DND-41 (cell line): Measurements from ENCODE around the gene BRSK2.
"Not testable (repeated sequence)": the region's sequence is repeated elsewhere in the genome, so short reads cannot be mapped to it uniquely, and the experiment has no call there.

ENCODE experiments used
- ATAC-seq: fragments of 200-7000 bp; cut with Tn5 transposase; 3 replicates; pipeline ENCODE4 v1.9.1; 2021; ENCODE audit warnings: low read depth; ENCODE audit not compliant: insufficient read depth
- DNase-seq: peaks from one replicate; pipeline ENCODE4 v3.0.0-alpha.2; 2020
- H2AFZ ChIP-seq: 2 replicates; pipeline ENCODE4 v1.6.0; 2012; ENCODE audit warnings: low read depth, low read length
- H3K27ac ChIP-seq: 2 replicates; pipeline ENCODE4 v1.5.1; 2012; ENCODE audit warnings: low read length, inconsistent platforms
- H3K27me3 ChIP-seq: fragments of 200-600 bp; sonication (generic); 2 replicates; pipeline ENCODE4 v1.6.0; 2012; ENCODE audit warnings: low read length, mild to moderate bottlenecking, inconsistent platforms; ENCODE audit not compliant: insufficient read depth, poor library complexity
- H3K36me3 ChIP-seq: 2 replicates; pipeline ENCODE4 v1.5.1; 2012; ENCODE audit warnings: low read length, inconsistent platforms; ENCODE audit not compliant: insufficient read depth
- H3K4me1 ChIP-seq: 2 replicates; pipeline ENCODE4 v1.5.1; 2012; ENCODE audit warnings: mild to moderate bottlenecking, low read length; ENCODE audit not compliant: insufficient read depth
- H3K4me2 ChIP-seq: 2 replicates; pipeline ENCODE4 v1.6.0; 2012; ENCODE audit warnings: mild to moderate bottlenecking, moderate library complexity, low read length, inconsistent platforms; ENCODE audit not compliant: insufficient read depth
- H3K4me3 ChIP-seq, 2 experiments: fragments of 200-600 bp in 1 of 2; shearing (Covaris generic) in 1 of 2; 2 replicates each; pipeline ENCODE4 v1.5.1; 2012 to 2016; ENCODE audit warnings: inconsistent platforms in 2 of 2, low read length in 2 of 2, mild to moderate bottlenecking in 2 of 2, low read depth in 1 of 2, moderate library complexity in 1 of 2
- H3K79me2 ChIP-seq: 2 replicates; pipeline ENCODE4 v1.6.0; 2012; ENCODE audit warnings: low read length, inconsistent platforms; ENCODE audit not compliant: insufficient read depth
- H3K9ac ChIP-seq: 2 replicates; pipeline ENCODE4 v1.6.0; 2012; ENCODE audit warnings: low read depth, mild to moderate bottlenecking, inconsistent platforms, low read length, moderate library complexity
- H3K9me3 ChIP-seq: 2 replicates; pipeline ENCODE4 v1.5.1; 2012; ENCODE audit warnings: low read length, moderate library complexity, mild to moderate bottlenecking, inconsistent platforms; ENCODE audit not compliant: insufficient read depth, severe bottlenecking
- H4K20me1 ChIP-seq: 2 replicates; pipeline ENCODE4 v1.6.0; 2012; ENCODE audit warnings: low read length; ENCODE audit not compliant: insufficient read depth
- CTCF ChIP-seq: IDR thresholded peaks from 2 replicates; pipeline ENCODE4 v1.5.1; 2012; ENCODE audit warnings: borderline replicate concordance, low read length, moderate library complexity, mild to moderate bottlenecking; ENCODE audit not compliant: poor library complexity, severe bottlenecking; ENCODE audit errors: extremely low read depth
- EZH2 ChIP-seq: IDR thresholded peaks from 3 replicates; pipeline ENCODE4 v1.6.1; 2012; ENCODE audit warnings: borderline replicate concordance, low read depth, mild to moderate bottlenecking, moderate library complexity, low read length, inconsistent platforms; ENCODE audit not compliant: severe bottlenecking

The BRSK2 gene

DNA sequence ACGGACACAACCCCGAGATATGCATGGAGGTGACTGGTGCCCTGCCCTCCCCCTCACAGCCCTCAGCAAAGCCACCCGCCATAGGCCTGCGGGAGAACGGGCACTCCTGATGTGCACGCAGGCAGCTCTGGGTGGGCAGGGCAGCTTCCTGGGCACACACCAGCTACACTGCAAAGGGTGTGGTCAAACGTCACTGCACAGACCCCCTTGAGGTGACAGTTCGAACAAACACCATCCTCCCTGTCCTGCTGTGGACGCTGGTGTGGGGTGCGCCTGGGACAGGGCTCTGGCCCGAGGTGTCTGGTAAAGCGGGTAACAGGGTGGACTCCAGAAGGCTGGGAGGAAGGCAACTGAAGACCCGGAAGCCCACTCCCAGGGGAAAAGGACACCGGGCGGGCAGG lies 118.8 kb downstream of the BRSK2 start:
- Histone ChIP-seq H2AFZ (no peak overlapping the region), H3K4me3 (no peak overlapping the region), H3K36me3 (no peaks in the 10 kb centered on the region), H3K4me1 (no peaks in the 10 kb centered on the region), H3K4me2 (no peak overlapping the region), H3K9ac (no peak overlapping the region), H3K27ac (no peak overlapping the region), H3K27me3 (no peaks in the 10 kb centered on the region), H4K20me1 (peaks cover 80% of the 10 kb centered on the region), H3K9me3 (no peaks in the 10 kb centered on the region), H3K79me2 (peaks cover 83% of the 10 kb centered on the region)
- DNase-seq (no peak), ATAC-seq (no peak)
- TF ChIP-seq EZH2 = no peak
- no peak for TF ChIP-seq CTCF

DNA sequence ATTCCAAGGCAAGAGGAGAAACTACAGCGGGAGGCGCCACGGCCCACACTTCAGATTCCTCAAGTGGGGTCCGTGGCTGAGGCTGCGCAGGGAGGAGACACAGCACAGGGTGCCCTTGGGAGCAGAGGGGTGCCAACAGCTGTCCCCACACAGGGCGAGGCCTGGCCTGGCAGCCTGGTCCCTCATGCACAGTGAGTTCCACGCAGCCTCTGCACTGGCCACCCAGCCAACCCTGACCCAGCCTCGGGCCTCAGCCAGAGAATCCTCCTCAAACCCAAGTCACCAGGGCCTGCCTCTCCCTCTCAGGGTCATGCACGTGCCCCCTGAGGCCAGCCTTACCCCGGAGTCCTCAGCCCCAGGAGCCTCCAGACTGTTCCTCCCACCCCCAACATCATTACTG lies 119.3 kb downstream of the BRSK2 start:
- Histone ChIP-seq H4K20me1 (peaks cover 80% of the 10 kb centered on the region), H3K79me2 (peaks cover 80% of the 10 kb centered on the region)

GRCh38 chr11:1509626-1510255 lies 120.0 kb downstream of the BRSK2 start:
- DNase-seq (no peak), ATAC-seq (no peak)
- no peak overlapping the region for H2AFZ ChIP-seq
- no peak overlapping the region for H3K4me2 ChIP-seq
- H3K36me3 ChIP-seq = no peaks in the 10 kb centered on the region
- H3K4me1 ChIP-seq = no peaks in the 10 kb centered on the region
- H3K9me3 ChIP-seq = no peaks in the 10 kb centered on the region
- H3K4me3 ChIP-seq = no peak overlapping the region
- H3K27ac ChIP-seq = no peak overlapping the region
- H4K20me1 ChIP-seq = peaks cover 80% of the 10 kb centered on the region
- peaks cover 82% of the 10 kb centered on the region for H3K79me2 ChIP-seq
- TF ChIP-seq EZH2 = no peak
- TF ChIP-seq CTCF = no peak
- no peaks in the 10 kb centered on the region for H3K27me3 ChIP-seq
- no peak overlapping the region for H3K9ac ChIP-seq

More for the DNA sequence above, 119.3 kb downstream of the BRSK2 start:
- Histone ChIP-seq H2AFZ (no peak overlapping the region), H3K27ac (no peak overlapping the region), H3K4me1 (no peaks in the 10 kb centered on the region), H3K4me3 (no peak overlapping the region), H3K9me3 (no peaks in the 10 kb centered on the region), H3K4me2 (no peak overlapping the region), H3K36me3 (no peaks in the 10 kb centered on the region), H3K27me3 (no peaks in the 10 kb centered on the region), H3K9ac (no peak overlapping the region)
- DNase-seq (no peak), ATAC-seq (no peak)
- no peak for TF ChIP-seq EZH2
- TF ChIP-seq CTCF = no peak

- peaks cover 80% of the 10 kb centered on the region for H4K20me1 ChIP-seq
- peaks cover 82% of the 10 kb centered on the region for H3K79me2 ChIP-seq
Observed at GRCh38 chr11:1510351-1510750, 120.6 kb downstream of the BRSK2 start.

More at GRCh38 chr11:1510351-1510750, 120.6 kb downstream of the BRSK2 start:
- not testable (repeated sequence) for H3K9ac ChIP-seq, H3K4me1 ChIP-seq, H3K4me2 ChIP-seq, H2AFZ ChIP-seq, H3K4me3 ChIP-seq, H3K9me3 ChIP-seq, H3K36me3 ChIP-seq, H3K27me3 ChIP-seq, DNase-seq, H3K27ac ChIP-seq, ATAC-seq
